Panc1 (cell line): ENCODE data around the gene SMOC2.

Source experiments
- POLR2AphosphoS5 ChIP-seq: IDR thresholded peaks from 2 replicates; pipeline ENCODE4 v1.6.1; 2012; ENCODE audit warnings: mild to moderate bottlenecking, low read depth, low read length, moderate library complexity
- TCF7L2 ChIP-seq: IDR thresholded peaks from 2 replicates; pipeline ENCODE4 v1.6.1; 2011; ENCODE audit warnings: mild to moderate bottlenecking, low read depth, low read length, inconsistent platforms
- TF ChIP-seq, protein P1 (sequence below): fragments of 450-650 bp; IDR thresholded peaks from 2 replicates; pipeline ENCODE4 v1.5.1; 2017; ENCODE audit warnings: mild to moderate bottlenecking
- TF ChIP-seq, protein P2 (sequence below), 2 experiments: IDR thresholded peaks; 2 replicates each; pipeline ENCODE4 v1.6.1; 2011 to 2012; ENCODE audit warnings: low read depth in 2 of 2, control low read depth in 1 of 2, low read length in 1 of 2, mild to moderate bottlenecking in 1 of 2, moderate library complexity in 1 of 2; ENCODE audit not compliant: insufficient read depth in 1 of 2

DNA sequence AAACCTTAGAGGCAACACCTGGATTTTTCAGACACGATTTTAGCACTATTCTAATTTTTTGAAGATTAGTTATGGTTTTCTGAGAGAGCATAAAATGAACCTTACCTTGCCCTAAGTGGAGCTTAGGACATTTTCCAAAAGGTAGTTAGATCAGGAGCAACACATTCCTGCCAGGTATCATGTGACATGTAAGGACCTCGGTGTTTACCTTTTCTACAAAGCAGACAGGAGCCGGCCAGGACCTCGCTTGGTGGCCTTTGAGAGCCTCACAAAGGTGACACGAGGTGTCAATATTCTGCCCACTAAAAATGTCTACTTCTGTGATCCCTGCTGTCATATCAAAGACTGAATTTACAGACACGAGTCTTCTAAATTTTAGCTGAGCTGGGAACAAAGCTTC is 174.9 kb downstream of the SMOC2 start:
- TF ChIP-seq, protein P1, sequence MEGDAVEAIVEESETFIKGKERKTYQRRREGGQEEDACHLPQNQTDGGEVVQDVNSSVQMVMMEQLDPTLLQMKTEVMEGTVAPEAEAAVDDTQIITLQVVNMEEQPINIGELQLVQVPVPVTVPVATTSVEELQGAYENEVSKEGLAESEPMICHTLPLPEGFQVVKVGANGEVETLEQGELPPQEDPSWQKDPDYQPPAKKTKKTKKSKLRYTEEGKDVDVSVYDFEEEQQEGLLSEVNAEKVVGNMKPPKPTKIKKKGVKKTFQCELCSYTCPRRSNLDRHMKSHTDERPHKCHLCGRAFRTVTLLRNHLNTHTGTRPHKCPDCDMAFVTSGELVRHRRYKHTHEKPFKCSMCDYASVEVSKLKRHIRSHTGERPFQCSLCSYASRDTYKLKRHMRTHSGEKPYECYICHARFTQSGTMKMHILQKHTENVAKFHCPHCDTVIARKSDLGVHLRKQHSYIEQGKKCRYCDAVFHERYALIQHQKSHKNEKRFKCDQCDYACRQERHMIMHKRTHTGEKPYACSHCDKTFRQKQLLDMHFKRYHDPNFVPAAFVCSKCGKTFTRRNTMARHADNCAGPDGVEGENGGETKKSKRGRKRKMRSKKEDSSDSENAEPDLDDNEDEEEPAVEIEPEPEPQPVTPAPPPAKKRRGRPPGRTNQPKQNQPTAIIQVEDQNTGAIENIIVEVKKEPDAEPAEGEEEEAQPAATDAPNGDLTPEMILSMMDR: no peak
- TF ChIP-seq, protein P2, sequence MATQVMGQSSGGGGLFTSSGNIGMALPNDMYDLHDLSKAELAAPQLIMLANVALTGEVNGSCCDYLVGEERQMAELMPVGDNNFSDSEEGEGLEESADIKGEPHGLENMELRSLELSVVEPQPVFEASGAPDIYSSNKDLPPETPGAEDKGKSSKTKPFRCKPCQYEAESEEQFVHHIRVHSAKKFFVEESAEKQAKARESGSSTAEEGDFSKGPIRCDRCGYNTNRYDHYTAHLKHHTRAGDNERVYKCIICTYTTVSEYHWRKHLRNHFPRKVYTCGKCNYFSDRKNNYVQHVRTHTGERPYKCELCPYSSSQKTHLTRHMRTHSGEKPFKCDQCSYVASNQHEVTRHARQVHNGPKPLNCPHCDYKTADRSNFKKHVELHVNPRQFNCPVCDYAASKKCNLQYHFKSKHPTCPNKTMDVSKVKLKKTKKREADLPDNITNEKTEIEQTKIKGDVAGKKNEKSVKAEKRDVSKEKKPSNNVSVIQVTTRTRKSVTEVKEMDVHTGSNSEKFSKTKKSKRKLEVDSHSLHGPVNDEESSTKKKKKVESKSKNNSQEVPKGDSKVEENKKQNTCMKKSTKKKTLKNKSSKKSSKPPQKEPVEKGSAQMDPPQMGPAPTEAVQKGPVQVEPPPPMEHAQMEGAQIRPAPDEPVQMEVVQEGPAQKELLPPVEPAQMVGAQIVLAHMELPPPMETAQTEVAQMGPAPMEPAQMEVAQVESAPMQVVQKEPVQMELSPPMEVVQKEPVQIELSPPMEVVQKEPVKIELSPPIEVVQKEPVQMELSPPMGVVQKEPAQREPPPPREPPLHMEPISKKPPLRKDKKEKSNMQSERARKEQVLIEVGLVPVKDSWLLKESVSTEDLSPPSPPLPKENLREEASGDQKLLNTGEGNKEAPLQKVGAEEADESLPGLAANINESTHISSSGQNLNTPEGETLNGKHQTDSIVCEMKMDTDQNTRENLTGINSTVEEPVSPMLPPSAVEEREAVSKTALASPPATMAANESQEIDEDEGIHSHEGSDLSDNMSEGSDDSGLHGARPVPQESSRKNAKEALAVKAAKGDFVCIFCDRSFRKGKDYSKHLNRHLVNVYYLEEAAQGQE (IDR thresholded peaks at IDR 0.05; ENCODE audit: insufficient read depth in 1 of 2, low read depth in 2 of 2, low read length in 1 of 2): no peak
- TF ChIP-seq POLR2AphosphoS5 (no peak), TCF7L2 (no peak)
